ENCODE measurements around the gene WWC1.
"Not testable (repeated sequence)": the region's sequence is repeated elsewhere in the genome, so short reads cannot be mapped to it uniquely, and the experiment has no call there.

The WWC1 gene

GRCh38 chr5:168324859-168325630 is 33.6 kb downstream of the WWC1 start:
- Mint-ChIP-seq H3K27ac (no peak overlapping the region), H3K4me1 (peaks cover 4% of the 10 kb centered on the region), H3K27me3 (peaks cover 10% of the 10 kb centered on the region), H3K4me3 (no peak overlapping the region), H3K9me3 (no peaks in the 10 kb centered on the region), H3K36me3 (no peaks in the 10 kb centered on the region)
- no peak for DNase-seq (ENCODE audit: low spot score in 2 of 2)
- ATAC-seq (ENCODE audit: low read depth), result no peak

GRCh38 chr5:168327019-168327421 is 35.6 kb downstream of the WWC1 start:
- no peak overlapping the region for H3K27ac Mint-ChIP-seq
- no peaks in the 10 kb centered on the region for H3K36me3 Mint-ChIP-seq
- DNase-seq (ENCODE audit: low spot score in 2 of 2), result no peak
- H3K9me3 Mint-ChIP-seq, result no peaks in the 10 kb centered on the region
- H3K27me3 Mint-ChIP-seq, result peaks cover 10% of the 10 kb centered on the region
- no peak overlapping the region for H3K4me3 Mint-ChIP-seq
- ATAC-seq (ENCODE audit: low read depth), result no peak
- peaks cover 4% of the 10 kb centered on the region for H3K4me1 Mint-ChIP-seq

DNA sequence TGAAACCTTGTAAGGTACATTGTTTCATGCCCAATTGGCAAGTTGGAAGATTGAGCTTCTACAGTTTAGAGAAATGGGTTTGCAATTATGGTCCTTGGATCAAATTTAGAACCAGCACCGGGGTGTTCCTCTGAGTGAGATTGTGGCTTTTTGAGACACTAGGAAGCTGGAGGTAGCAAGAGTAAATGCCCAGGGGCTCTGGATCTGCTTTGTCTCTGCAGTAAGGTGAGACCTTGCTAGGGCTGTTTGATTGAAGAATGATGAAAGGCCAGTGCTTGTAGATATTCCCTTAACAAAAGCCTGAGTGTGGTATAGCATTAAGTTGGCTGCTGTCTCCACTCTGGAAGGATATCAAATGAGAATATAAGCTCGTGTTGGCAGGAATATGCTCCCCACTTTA is 36.0 kb downstream of the WWC1 start:
- Mint-ChIP-seq H3K4me3 (no peak overlapping the region), H3K9me3 (no peaks in the 10 kb centered on the region), H3K27me3 (peaks cover 10% of the 10 kb centered on the region), H3K36me3 (no peaks in the 10 kb centered on the region), H3K27ac (no peak overlapping the region), H3K4me1 (peaks cover 4% of the 10 kb centered on the region)
- no peak for DNase-seq (ENCODE audit: low spot score in 2 of 2)
- ATAC-seq (ENCODE audit: low read depth), result no peak

DNA sequence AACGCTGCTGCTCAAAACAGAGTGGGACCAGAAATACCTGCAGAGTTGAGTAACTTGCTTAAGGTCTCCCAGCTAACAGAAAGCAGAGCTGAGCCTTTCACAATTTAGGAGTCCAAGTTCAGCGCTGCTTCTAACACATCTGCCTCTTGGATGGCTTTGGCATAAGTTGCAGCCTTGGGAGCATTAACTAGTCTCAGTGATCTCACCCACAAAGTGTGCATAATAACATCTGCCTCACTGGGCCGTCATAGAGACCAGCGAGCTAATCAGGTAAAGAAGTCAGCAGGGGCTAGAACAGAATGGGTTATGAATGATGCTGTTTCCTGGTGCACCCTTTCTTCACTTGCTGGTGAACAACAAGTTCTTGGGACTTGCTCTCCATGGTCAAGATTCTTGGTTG is 36.5 kb downstream of the WWC1 start:
- H3K36me3 Mint-ChIP-seq, result no peaks in the 10 kb centered on the region
- peaks cover 10% of the 10 kb centered on the region for H3K27me3 Mint-ChIP-seq
- H3K4me3 Mint-ChIP-seq, result no peak overlapping the region
- DNase-seq (ENCODE audit: low spot score in 2 of 2) (no peak), ATAC-seq (ENCODE audit: low read depth) (no peak)
- no peaks in the 10 kb centered on the region for H3K9me3 Mint-ChIP-seq
- no peak overlapping the region for H3K27ac Mint-ChIP-seq
- peaks cover 4% of the 10 kb centered on the region for H3K4me1 Mint-ChIP-seq

DNA sequence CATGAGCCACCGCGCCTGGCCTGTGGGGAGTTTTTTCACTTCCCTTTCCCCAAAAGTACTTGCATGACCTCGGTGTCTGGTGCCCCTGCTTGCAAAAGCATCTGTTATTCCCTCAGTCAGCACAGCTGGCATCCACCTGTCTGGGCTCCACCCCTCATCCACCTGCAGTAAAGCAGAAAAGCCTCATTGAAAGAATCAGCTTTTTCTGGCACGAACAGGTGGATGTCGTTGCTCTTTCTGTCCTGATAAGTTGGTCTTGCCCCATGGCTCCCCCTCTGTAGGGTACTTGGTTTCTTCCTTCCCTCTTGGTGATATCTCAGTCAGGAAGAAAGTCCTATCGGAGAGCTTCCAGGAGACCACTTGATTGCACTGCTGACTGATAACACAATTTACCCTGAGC is 37.4 kb downstream of the WWC1 start:
- Mint-ChIP-seq H3K27ac (no peak overlapping the region), H3K4me3 (no peak overlapping the region), H3K36me3 (no peaks in the 10 kb centered on the region), H3K27me3 (peaks cover 11% of the 10 kb centered on the region), H3K4me1 (peaks cover 4% of the 10 kb centered on the region), H3K9me3 (no peaks in the 10 kb centered on the region)
- no peak for DNase-seq (ENCODE audit: low spot score in 2 of 2)
- no peak for ATAC-seq (ENCODE audit: low read depth)

- no peak overlapping the region for H3K27ac Mint-ChIP-seq
- no peak for ATAC-seq (ENCODE audit: low read depth)
- peaks cover 4% of the 10 kb centered on the region for H3K4me1 Mint-ChIP-seq
- no peak for DNase-seq (ENCODE audit: low spot score in 2 of 2)
- no peak overlapping the region for H3K4me3 Mint-ChIP-seq
- H3K36me3 Mint-ChIP-seq, result no peaks in the 10 kb centered on the region
- peaks cover 11% of the 10 kb centered on the region for H3K27me3 Mint-ChIP-seq
- no peaks in the 10 kb centered on the region for H3K9me3 Mint-ChIP-seq
Measured at GRCh38 chr5:168329302-168329701, 37.9 kb downstream of the WWC1 start.

- ATAC-seq (ENCODE audit: low read depth) (no peak), DNase-seq (ENCODE audit: low spot score in 2 of 2) (no peak)
- H3K4me1 Mint-ChIP-seq, result peaks cover 4% of the 10 kb centered on the region
- no peaks in the 10 kb centered on the region for H3K9me3 Mint-ChIP-seq
- peaks cover 11% of the 10 kb centered on the region for H3K27me3 Mint-ChIP-seq
- no peaks in the 10 kb centered on the region for H3K36me3 Mint-ChIP-seq
- no peak overlapping the region for H3K27ac Mint-ChIP-seq
- no peak overlapping the region for H3K4me3 Mint-ChIP-seq
Measured at GRCh38 chr5:168332042-168332441, 40.6 kb downstream of the WWC1 start.

DNA sequence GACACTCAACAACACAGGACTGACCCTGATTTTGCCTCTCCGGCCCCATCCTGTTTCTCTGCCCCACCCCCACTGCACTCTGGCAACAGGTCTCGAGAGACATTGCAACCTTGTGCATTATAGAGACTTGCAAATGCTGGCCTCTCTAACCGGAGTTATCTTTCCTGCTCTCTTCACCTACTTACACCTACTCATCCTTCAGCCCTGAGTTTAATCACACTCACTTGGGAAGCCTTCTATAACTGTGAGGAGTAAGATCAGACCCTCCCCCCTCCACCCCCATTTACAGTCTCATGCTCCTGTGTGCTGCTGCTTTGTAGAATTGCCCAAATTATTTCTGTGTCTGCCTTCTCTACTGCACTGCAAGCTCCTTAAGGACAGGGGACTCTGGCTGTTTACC is 42.8 kb downstream of the WWC1 start:
- ATAC-seq (ENCODE audit: low read depth), result no peak
- H3K27me3 Mint-ChIP-seq, result peaks cover 5% of the 10 kb centered on the region

GRCh38 chr5:168334695-168335094 is 43.2 kb downstream of the WWC1 start:
- H3K4me1 Mint-ChIP-seq, result no peaks in the 10 kb centered on the region
- no peaks in the 10 kb centered on the region for H3K36me3 Mint-ChIP-seq
- H3K9me3 Mint-ChIP-seq, result peaks cover under 1% of the 10 kb centered on the region
- ATAC-seq (ENCODE audit: low read depth) (no peak), DNase-seq (ENCODE audit: low spot score in 2 of 2) (no peak)
- H3K27ac Mint-ChIP-seq, result no peak overlapping the region
- H3K27me3 Mint-ChIP-seq, result peaks cover 5% of the 10 kb centered on the region
- H3K4me3 Mint-ChIP-seq, result no peak overlapping the region

More for the DNA sequence above, 42.8 kb downstream of the WWC1 start:
- no peaks in the 10 kb centered on the region for H3K4me1 Mint-ChIP-seq
- DNase-seq (ENCODE audit: low spot score in 2 of 2), result no peak
- no peak overlapping the region for H3K27ac Mint-ChIP-seq
- H3K36me3 Mint-ChIP-seq, result no peaks in the 10 kb centered on the region
- H3K4me3 Mint-ChIP-seq, result no peak overlapping the region
- H3K9me3 Mint-ChIP-seq, result no peaks in the 10 kb centered on the region

DNA sequence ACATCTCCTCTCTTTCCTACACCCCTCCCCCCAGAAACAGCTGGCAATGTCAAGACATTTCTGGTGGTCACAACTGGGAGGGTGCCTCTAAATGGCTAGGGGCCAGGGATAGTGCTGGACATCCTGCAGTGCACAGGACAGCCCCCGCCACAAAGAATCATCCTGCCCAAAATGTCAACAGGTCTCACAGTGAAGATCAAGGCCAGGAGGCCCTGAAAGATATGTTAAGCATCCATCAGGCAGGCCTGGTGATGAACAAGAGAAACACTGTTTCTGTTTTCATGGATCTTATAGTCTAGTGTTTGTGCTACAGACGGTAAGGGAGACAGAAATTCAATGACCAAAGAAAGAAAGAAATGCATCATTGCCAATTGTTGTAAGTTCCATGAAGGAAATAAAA is 45.9 kb downstream of the WWC1 start:
- H3K4me3 Mint-ChIP-seq, result no peak overlapping the region
- peaks cover 3% of the 10 kb centered on the region for H3K9me3 Mint-ChIP-seq
- no peaks in the 10 kb centered on the region for H3K4me1 Mint-ChIP-seq
- H3K36me3 Mint-ChIP-seq, result no peaks in the 10 kb centered on the region
- DNase-seq (ENCODE audit: low spot score in 2 of 2) (no peak), ATAC-seq (ENCODE audit: low read depth) (no peak)
- H3K27ac Mint-ChIP-seq, result no peak overlapping the region
- peaks cover 7% of the 10 kb centered on the region for H3K27me3 Mint-ChIP-seq

- DNase-seq (ENCODE audit: low spot score in 2 of 2) (no peak), ATAC-seq (ENCODE audit: low read depth) (no peak)
- H3K27me3 Mint-ChIP-seq, result peaks cover 5% of the 10 kb centered on the region
- no peak overlapping the region for H3K4me3 Mint-ChIP-seq
- H3K27ac Mint-ChIP-seq, result no peak overlapping the region
- H3K4me1 Mint-ChIP-seq, result no peaks in the 10 kb centered on the region
- peaks cover 3% of the 10 kb centered on the region for H3K9me3 Mint-ChIP-seq
- no peaks in the 10 kb centered on the region for H3K36me3 Mint-ChIP-seq
Measured at GRCh38 chr5:168339109-168339771, 47.8 kb downstream of the WWC1 start.

GRCh38 chr5:168339772-168340140 is 48.3 kb downstream of the WWC1 start:
- not testable (repeated sequence) for H3K27me3 Mint-ChIP-seq; DNase-seq (ENCODE audit: low spot score in 2 of 2); ATAC-seq (ENCODE audit: low read depth); H3K27ac Mint-ChIP-seq; H3K9me3 Mint-ChIP-seq; H3K4me3 Mint-ChIP-seq; H3K36me3 Mint-ChIP-seq; H3K4me1 Mint-ChIP-seq

DNA sequence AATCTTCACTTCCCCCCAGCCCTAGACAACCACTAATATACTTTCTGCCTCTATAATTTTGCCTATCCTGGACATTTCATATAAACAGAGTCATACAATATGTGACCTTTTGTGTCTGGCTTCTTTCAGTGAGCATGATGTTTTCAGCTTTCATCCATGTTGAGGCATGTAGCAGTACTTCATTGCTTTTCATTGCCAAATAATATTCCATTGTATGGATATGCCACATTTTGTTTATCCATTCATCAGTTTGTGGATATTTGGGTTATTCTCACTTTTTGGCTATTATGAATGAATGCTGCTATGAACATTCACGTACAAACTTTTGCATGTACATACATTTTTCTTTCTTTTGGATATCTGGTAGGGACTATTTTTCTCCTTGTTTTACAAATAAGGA is 49.0 kb downstream of the WWC1 start:
- Mint-ChIP-seq H3K4me1 (no peaks in the 10 kb centered on the region), H3K36me3 (no peaks in the 10 kb centered on the region), H3K9me3 (peaks cover 3% of the 10 kb centered on the region), H3K27ac (no peak overlapping the region), H3K27me3 (peaks cover 5% of the 10 kb centered on the region), H3K4me3 (no peak overlapping the region)
- ATAC-seq (ENCODE audit: low read depth) (no peak), DNase-seq (ENCODE audit: low spot score in 2 of 2) (no peak)

DNA sequence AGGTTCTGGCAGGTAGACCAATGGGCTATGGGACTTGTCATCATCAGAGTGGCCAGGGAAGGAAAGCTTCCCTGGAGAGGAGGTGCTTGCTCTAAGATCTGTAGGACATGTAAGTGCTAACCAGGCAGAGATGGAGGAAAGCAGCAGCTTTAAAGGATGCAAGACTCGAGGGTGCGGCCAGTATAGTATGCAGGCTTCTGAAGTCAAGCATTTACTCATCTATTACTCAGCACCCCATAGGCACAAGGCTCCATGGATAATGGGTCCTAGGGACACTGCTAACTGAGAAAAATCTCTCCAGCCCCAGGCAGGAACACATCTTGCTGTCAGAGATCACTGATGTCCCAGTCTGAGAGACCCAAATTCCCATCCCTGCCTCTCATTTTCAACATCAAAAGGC is 49.7 kb downstream of the WWC1 start:
- Mint-ChIP-seq H3K9me3 (peaks cover 3% of the 10 kb centered on the region), H3K27me3 (peaks cover 5% of the 10 kb centered on the region), H3K27ac (no peak overlapping the region), H3K36me3 (no peaks in the 10 kb centered on the region), H3K4me1 (no peaks in the 10 kb centered on the region), H3K4me3 (no peak overlapping the region)
- ATAC-seq (ENCODE audit: low read depth), result no peak
- DNase-seq (ENCODE audit: low spot score in 2 of 2), result no peak

Measured in memory B cell (primary cell).